Activated T-cell treated with anti-CD3 and anti-CD28 coated beads for 24 hours (primary cell): ENCODE results near the gene PKD1L1.
"Not testable (repeated sequence)": the region's sequence is repeated elsewhere in the genome, so short reads cannot be mapped to it uniquely, and the experiment has no call there.

Source experiments
- DNase-seq: peaks from one replicate; pipeline ENCODE4 v3.0.0-alpha.2; 2020; ENCODE audit warnings: low read depth

Gene PKD1L1

DNA sequence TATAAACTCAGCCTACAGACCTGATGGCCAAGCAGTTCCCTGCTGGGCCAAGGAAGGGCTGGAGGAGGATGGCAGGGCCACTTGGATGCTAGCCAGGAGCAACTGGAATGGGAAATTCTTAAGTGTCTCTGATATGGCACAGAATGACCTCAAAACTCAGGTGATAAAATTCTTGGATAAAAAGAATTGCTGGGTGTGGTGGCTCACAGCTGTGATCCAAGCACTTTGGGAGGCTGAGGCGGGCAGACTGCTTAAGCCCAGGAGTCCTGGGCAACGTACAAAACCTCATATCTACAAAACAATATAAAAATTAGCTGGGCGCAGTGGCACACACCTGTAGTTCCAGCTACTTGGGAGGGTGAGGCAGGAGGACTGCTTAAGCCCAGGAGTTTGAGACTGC lies 14.0 kb upstream of the PKD1L1 start:
- no peak for DNase-seq

DNA sequence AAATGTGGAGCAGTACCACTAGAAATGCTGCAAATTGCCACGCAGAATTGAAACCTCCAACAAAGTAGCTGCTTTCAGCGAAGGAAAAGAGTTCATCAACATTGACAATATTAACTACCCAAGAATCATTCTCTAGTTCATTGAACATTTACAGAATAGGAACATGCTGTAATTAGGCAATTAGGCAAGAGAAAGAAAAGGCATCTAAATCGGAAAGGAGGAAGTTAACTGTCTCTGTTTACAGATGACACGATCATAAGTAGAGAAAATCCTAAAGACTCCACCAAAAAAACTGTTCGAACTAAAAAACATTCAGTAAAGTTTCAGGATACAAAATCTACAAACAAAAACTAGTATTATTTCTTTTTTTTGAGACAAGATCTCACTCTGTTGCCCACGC lies 8.9 kb upstream of the PKD1L1 start:
- DNase-seq: no peak

DNA sequence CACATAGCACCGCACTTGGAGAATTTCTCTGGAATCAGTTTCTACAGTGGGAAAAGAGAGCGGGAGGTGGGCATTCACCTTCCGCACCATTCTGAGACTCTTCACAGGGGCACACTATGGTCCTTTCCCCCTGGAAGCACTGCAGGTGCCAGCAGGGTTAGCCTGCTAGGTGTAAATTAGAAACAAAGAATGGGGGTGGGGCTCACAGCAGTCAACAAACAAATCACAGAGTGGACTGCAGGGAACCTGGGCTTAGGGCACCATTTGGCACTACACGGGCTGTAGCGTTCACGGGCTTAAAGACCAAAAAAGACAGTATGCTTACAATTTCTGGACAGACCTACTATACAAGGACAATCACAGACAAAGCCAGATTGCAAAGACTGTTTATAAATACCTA lies 8.0 kb upstream of the PKD1L1 start:
- DNase-seq: no peak

DNA sequence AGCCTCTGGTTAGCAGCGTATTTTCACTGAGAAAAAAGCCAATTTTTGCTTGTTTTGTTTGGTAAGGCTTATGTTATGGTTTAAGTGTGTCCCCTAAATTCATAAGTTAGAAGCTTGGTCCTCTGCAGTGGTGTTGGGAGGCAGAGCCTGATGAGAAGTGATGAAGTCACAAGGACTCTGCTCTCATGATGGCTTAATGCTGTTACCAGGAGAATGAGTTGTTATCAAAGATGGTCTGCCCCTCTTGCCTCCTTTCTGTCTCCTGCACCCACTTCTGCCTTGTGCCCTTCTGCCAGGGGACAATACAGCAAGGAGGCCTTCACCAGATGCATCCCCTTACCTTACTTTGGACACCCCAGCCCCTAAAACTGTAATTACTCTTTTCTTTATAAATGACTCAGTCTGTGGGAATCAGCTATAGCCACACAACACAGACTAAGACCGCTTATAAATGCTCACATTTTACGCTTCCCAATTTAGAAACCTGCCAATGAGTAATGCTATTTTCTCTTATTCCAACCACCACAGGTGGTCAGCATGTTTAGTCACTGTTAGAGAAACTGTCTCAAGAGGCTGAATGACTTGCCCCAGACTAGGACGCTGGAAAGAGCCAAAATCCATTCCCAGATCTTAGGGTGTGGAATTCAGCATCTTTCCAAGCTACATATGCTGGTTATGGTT lies 6.1 kb upstream of the PKD1L1 start:
- DNase-seq: no peak

DNA sequence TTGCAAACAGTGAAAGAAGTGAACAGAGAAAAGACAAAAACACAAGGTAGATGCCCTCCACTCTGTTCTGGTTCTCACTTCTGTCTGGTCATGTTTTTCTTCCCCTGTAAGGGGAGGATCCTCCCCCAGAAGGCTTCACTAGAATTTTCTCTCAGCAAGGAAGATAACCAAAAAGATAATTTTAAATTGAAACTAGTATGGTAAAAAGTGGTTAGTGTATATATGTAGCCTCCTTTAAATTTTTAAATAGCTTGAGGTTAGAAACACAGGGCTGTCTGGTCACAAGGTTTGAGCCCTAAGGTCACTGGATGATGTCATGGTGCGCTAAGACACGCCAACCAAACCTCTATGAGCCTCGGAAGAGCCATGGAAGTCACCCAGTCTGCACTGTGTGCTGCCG lies 5.6 kb upstream of the PKD1L1 start:
- no peak for DNase-seq

DNA sequence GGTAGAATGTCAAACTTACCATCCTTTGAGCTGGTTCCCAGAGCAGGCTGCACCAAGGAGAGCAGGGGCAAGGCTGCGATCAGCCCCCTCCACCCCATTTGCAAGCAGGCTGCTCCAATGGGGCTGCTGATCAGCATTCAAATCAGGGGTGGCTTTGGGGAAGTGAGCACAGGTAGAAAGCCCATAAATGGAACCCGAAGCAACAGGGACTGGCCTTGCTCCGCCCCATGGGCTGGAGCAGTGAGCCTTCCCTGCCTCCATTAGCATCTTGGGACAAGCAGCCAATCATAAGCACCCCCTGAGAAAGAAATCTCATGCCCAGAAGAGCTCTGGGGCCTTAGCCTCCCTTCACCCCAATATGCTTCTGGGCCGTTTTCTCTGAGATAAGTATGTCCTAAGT lies 4.0 kb upstream of the PKD1L1 start:
- no peak for DNase-seq

DNA sequence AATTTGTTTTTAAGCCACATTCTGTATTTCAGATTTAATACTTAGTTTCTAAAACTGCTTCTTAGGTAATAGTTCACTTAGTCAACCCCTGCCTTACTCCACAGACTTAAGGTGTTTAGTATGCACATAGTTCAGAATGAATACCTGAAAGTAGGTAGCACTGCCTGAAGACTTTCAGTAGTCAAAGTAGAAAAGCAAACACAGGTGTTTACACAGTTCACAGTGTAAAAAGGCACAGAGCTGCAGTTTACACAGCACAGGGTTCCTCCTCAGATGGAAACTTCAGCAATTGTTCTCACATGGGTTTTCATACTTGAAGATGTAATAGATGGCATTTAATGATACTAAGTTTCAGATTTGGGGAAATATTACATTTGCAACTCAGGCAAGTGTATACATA lies 3.1 kb upstream of the PKD1L1 start:
- DNase-seq: no peak

DNA sequence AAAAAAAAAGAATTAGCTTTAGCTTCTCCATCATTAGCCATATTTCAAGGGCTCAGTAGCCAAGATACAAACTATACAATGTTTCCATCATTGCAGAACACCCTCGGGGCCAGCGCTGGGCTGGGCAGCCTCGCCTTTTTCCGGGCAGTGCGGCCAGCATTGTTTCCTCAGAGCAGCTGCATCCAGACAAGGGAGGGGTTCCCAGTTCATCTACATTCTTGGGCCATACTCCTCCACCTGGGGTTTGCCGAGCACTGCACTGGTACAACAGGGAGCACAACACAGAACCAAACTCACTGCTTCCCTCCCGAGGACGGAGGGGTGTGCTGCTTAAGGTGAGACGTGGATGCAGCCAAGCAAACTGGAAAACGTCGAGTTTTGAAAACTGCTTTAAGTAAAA lies 2.4 kb upstream of the PKD1L1 start:
- no peak for DNase-seq

DNA sequence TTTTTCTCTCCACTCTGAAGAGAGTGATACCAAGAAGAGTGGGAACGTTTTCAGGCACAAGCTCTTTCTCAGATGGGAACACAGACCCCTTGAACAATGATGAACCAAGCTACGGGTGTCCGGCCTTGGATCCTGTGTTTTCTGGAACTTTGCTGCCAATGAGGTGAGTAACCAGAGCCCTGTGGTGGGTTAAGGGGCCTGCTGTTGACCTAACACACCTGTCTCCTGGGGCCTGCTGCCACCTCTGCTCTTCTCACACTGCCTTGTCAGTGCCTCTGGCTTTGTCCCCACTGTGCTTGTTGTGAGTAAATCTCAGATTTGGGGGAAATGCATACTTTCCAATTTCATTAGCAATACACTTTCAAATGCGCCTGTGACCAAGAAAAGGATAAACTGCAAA lies 1.4 kb upstream of the PKD1L1 start:
- no peak for DNase-seq

DNA sequence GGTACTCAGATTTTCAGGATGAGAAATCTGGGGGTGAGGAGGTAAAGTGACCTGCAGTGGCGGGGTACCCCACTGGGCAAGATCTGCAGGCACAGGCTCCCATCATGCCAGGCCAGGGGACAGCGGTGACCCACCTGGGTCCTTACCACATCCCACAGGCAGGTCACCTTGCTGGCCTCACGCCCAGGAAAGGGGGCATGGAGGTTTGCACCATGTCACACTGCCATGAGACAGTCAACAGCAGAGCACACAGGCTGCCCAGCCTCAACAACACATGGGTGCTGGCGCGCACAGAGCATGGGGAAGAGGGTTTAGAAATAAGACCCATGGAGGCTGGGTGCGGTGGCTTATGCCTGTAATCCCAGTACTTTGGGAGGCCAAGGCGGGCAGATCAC lies 914 bp downstream of the PKD1L1 start:
- DNase-seq: no peak

DNA sequence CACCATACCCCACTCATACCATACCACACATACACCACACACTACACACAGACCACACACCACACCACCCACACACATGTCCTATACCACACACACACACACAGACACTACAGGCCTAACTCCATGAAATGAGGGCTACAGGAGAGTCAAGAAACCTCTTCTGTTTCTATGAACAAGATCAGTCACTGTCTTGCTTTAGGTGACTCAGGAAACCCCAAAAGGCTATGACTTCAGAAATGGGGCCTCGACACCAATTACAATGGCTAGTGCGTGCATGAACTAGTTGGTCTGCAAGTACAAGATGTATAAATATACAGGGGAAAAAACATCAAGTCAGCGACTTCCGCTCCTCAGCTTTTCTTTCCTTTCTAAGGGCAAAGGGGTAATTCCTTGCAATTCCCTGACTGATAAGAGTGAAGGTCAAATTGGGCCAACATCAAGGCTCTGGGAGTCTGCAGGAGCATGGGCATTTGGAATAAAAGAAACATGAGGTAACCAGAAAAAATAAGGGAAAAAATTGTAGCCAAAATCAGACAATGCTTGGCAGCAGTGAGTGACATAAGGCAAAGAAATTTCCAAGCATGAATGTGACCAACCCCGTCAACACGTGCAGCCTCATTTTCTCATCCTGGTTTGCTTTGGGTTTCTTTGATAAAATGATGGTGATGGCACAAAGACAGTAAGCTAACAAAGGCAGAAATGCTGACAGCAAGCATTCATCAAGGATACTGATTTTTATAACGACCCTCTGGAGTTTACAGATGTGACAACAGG lies 1.5 kb downstream of the PKD1L1 start:
- DNase-seq: no peak

DNA sequence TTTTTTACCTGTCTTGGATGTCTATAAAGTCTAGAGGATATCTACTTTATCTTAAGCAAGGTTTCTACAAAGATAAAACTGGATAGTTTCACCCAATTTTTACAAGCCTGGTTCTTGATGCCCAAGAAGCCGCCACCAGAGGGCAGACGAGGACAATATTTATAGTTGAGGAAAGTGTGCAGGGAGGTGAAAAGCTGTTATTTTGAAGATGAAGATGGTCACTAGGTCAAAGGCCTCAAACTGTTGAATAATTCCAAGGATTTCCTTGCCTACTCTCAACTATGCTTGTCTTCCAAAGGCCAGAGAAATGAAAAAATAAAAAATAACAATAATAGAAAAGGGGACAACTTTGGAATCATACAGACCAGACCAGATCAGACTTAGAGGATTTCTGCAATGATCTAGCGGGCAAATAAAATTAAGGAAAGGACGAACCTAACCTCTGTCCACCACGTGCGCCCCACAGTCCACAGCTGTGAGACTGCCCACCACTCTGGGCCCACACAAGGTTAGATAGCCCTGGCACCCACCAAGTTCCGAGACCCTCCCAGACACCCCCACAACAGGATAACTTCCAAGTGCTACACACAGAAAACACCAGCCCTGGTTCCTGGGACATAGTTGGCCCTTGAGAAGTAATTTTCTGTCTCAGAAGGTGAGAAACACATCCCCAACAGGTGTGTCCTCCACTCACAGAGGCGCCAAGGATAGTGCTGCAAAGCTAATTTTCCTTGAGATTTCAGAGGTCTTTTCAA lies 2.8 kb downstream of the PKD1L1 start:
- DNase-seq: peak; percentile 65

DNA sequence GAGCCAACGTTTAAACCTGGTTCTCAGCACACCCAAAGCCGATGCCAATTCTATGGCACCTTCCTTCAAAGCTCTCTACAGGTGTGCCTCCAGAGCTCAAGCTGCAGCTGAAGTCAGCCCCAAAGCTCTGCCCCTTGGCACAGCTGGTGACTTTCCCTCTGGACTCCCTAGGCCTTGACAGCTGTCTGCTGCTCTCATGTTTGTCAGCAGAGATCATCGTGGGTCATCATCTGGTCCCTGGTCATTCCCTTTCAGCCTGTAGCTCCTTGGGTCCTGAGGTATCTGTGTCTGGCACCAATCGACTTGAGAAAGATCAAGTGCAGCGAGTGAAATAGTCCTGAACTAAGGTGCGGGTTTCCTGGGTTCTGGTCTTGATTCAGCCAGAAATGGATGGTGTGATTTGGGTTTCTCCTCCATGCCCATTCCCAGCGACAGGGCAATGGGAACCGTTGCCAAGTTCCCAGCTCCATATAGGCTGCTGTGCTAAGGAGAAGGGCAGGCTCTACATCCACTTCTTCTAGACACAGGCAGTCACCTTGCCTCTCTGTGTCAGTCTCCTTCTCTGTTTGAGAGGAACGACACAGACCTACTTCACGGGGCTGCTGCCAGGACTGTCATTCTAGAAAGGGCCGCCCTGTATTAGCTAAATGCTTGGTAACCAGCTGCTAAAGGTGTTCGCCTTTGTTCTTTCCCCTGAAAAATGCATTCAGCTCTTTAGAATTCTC lies 3.6 kb downstream of the PKD1L1 start:
- DNase-seq: no peak

DNA sequence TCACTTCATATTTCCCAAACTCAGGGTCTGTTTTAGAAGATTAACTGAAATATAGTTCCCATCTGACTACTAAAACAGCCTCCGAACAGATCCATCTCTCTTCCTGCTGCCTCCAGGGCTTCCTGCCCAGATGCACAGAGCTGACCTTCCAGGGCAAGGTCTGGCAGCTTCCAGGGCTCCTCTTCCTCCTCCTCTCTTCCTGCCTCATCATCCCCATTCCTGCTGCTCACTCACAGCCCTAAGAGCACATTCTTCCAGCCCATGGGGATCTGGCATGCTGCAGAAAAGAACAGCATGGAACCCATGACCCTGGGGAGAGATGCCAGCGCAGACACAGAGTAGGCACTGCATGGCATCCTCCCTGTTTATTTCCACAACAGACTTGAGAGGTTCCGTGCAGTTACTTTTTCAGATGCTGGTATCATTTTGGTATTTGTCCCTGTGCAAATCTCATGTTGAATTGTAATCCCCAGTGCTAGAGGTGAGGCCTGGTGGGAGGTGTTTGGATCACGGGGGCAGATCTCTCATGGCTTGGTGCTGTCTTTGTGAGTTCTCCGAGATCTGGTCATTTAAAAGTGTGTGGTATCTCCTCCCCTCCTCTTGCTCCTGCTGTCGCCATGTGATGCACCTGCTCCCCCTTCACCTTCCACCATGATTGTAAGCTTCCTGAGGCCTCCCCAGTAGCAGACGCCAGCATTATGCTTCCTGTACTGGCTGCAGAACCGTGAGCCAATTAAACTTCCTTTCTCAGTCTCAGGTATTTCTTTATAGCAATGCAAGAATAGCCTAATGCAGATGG lies 4.4 kb downstream of the PKD1L1 start:
- no peak for DNase-seq

DNA sequence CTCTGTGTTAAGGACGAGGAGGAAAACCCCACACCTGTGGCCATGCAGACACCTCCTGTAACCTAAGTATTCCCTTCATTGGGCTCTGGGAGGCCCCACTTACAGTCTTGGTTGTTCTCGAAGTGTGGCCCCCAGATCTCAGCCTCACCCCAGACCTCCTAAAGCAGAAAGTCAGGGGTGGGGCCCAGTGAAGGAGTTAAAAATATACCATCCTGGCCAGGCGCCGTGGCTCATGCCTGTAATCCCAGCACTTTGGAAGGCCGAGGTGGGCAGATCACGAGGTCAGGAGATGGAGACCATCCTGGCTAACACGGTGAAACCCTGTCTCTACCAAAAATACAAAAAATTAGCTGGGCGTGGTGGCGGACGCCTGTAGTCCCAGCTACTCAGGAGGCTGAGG lies 5.6 kb downstream of the PKD1L1 start:
- DNase-seq: not testable (repeated sequence)

DNA sequence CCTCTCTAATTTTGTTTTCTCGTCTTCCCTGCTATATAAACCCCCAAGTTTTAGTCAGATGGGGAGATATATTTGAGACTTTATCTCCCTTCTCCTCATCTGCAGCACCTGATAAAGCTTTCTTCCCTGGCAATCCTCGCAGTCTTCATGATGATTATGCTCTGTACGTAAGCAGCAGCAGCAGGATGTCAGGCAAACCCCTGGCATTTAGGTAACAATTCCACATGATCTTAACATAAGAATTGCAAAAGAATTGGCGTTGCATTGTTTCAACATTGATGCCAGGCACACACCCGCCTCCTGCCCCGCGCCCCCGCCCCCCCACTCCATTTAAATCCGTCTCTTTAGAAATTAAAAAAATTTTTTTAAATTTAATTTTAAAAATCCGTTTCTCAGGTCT lies 6.1 kb downstream of the PKD1L1 start:
- no peak for DNase-seq

DNA sequence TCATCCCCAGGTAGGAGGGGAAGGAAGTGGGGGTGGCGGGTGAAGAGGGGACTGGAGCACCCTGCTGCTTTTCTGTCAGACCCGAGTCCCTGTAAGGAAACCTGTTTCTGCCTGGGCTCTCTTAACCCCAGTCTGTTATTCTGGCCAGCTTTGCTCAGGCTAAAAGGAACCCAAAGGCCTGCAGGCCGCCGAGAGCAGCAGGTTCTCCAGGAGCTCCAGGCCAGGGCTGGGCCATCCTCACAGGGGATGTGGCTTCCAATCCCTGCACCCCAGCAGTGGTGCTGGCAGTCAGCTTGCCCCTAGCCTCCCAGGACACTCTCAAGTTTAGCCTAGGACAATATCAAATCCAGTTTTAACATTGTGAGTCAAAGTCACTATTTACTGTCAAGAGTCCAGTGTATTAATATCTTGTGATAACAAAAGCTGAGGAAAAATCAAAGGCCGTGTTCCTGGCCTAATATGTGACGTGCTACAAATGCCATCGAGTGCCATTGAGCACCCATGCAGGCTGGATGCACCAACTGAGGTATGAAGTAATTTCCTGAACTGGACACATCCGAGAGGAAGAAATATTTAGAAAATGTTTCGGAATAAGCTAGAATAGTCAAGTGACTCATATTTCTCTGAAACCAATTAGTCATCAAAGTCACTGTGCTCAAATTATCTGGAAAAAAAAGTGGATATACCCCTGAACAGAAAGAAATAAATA lies 7.0 kb downstream of the PKD1L1 start:
- no peak for DNase-seq

DNA sequence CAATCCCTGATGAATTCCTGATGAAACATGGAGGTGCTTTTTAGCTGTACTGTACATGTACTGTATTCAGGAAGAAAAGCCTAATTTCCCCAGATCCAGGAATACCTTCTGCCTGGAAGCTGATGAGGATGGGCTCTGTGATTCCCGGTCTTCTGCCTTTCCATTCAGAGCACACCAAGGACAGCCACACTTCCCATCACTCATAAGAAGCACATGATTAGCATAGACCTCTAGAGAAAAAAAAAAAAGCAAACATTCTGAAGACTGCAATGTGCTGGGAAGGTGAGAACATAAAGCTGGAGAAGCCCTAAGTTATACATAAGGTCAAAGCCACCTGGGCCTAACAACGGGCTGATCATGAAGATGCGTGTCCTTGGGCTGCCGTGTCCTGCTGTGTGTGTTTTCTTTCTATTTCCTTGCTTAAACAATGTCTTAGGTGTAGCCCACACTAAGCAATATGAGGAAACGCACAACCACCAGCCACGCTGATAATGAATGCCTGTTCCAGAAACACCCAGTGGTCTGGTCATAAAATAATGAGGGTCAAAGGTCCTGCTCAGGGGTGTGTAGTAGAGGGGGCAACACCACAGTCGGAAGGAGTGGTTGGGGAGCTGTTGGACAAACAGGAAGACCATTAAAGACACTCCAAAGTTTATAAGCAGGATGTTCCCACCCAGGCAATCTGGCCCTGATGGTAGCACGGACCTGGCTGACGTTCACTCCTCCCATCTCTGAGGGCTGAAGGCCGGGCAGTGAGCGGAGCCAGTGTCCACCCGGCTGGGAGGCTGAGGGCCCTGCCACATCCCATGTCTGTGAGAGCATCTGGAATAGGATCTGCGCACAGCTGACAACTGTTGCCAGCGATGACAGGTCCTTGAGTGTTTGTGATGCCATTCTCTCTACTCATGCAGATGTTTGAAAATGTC lies 7.9 kb downstream of the PKD1L1 start:
- DNase-seq: no peak

DNA sequence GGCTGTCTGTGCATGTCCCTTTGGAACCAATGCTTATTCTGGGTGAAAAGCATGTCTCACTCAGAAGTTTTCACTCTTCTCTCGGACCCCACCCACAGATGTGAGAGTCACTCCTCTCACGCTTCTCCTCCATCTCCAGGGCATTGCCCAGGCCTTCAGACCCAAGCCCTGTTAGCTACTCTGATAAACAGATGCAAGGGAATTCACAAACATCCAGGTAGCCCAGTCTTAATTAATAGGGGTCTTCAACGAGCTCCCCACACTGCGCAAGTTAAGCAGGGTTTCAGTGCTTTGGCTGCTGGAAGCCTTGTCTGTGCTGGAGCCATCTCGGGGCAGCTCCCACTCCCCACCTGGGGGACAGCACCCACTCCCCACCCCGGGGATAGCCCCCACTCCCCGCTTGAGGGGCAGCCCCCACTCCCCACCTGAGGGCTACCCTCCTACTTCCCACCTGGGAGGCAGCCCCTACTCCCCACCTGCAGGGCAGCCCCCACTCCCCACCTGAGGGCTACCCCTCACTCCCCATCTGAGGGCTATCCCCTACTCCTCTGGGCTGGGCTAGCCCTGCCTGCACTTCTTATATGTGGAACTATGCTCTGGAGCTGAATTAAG lies 8.7 kb downstream of the PKD1L1 start:
- DNase-seq: no peak
